ENCODE results near the gene FRYL.

The FRYL gene

GRCh38 chr4:48602222-48602621, 177.9 kb downstream of the FRYL start:
- DNase-seq: peak; percentile 51

- DNase-seq: no peak
These were observed 183.7 kb downstream of the FRYL start for GRCh38 chr4:48596336-48596735.

GRCh38 chr4:48594180-48594579, 185.9 kb downstream of the FRYL start:
- DNase-seq: no peak

- DNase-seq: no peak
These were observed 188.7 kb downstream of the FRYL start for GRCh38 chr4:48591372-48591771.

GRCh38 chr4:48590884-48591283, 189.2 kb downstream of the FRYL start:
- DNase-seq: no peak

- DNase-seq: no peak
These were observed 191.0 kb downstream of the FRYL start for GRCh38 chr4:48589098-48589445.

- DNase-seq: no peak
These were observed 191.6 kb downstream of the FRYL start for GRCh38 chr4:48588230-48589097.

- DNase-seq: no peak
These were observed 194.7 kb downstream of the FRYL start for GRCh38 chr4:48585401-48585800.

GRCh38 chr4:48578132-48578968, 201.7 kb downstream of the FRYL start:
- DNase-seq: peak; percentile 36

- no peak for DNase-seq
These were observed 204.1 kb downstream of the FRYL start for GRCh38 chr4:48575964-48576363.

GRCh38 chr4:48571471-48571870, 208.6 kb downstream of the FRYL start:
- no peak for DNase-seq

- no peak for DNase-seq
These were observed 209.3 kb downstream of the FRYL start for GRCh38 chr4:48570646-48571220.

- DNase-seq: no peak
These were observed 214.1 kb downstream of the FRYL start for GRCh38 chr4:48566034-48566384.

GRCh38 chr4:48565362-48566033, 214.6 kb downstream of the FRYL start:
- DNase-seq: no peak

GRCh38 chr4:48564151-48564550, 215.9 kb downstream of the FRYL start:
- no peak for DNase-seq

GRCh38 chr4:48558819-48559218, 221.3 kb downstream of the FRYL start:
- DNase-seq: no peak

GRCh38 chr4:48558026-48558425, 222.1 kb downstream of the FRYL start:
- DNase-seq: no peak

- no peak for DNase-seq
These were observed 222.6 kb downstream of the FRYL start for GRCh38 chr4:48557478-48557877.

- DNase-seq: no peak
These were observed 223.8 kb downstream of the FRYL start for GRCh38 chr4:48556268-48556667.

GRCh38 chr4:48554606-48555005, 225.5 kb downstream of the FRYL start:
- DNase-seq: no peak

GRCh38 chr4:48553720-48554119, 226.4 kb downstream of the FRYL start:
- no peak for DNase-seq

- peak; percentile 15 for DNase-seq
These were observed 233.7 kb downstream of the FRYL start for GRCh38 chr4:48546336-48546735.

- DNase-seq: peak; percentile 8
These were observed 236.3 kb downstream of the FRYL start for GRCh38 chr4:48543796-48544195.

All from kidney glomerular epithelial cell (primary cell).